ENCODE results near the gene GPR179.

DNA sequence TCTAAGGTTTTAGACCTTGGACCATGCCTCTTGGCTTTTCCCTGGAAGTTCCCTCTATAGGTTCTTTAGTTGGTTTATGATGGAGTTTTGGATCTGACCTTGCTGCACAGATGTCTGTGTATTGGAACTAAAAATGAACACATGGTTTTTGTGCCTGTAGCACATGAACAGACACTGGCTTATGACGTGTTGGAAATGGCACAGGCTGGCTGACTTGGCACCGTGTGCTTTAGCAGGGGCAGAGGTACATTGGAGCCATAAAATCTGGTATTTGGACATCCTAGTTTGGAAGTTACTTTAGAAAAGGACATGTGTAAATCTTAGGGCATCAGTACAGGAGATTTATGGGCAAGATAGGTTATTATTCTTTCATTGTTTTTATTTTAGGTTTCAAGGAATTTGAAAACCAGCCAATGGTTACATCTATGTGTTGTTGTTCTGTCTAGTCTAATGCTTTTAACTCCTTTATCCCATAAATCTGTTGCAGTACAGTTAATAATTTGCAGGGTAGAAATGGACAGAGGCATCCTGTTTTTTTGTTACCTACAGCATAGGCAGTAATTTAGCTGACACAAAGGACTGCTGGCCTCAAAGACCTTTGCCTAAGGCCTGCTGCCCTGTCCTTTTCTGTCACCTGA, 13.8 kb upstream of the GPR179 start:
- TF ChIP-seq, protein P1, sequence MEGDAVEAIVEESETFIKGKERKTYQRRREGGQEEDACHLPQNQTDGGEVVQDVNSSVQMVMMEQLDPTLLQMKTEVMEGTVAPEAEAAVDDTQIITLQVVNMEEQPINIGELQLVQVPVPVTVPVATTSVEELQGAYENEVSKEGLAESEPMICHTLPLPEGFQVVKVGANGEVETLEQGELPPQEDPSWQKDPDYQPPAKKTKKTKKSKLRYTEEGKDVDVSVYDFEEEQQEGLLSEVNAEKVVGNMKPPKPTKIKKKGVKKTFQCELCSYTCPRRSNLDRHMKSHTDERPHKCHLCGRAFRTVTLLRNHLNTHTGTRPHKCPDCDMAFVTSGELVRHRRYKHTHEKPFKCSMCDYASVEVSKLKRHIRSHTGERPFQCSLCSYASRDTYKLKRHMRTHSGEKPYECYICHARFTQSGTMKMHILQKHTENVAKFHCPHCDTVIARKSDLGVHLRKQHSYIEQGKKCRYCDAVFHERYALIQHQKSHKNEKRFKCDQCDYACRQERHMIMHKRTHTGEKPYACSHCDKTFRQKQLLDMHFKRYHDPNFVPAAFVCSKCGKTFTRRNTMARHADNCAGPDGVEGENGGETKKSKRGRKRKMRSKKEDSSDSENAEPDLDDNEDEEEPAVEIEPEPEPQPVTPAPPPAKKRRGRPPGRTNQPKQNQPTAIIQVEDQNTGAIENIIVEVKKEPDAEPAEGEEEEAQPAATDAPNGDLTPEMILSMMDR (IDR thresholded peaks at IDR 0.05 in 8 of 11, conservative IDR thresholded peaks at IDR 0.05 in 3 of 11) = no peak
- TF ChIP-seq POLR2A (IDR thresholded peaks at IDR 0.05) (no peak), POLR2AphosphoS5 (IDR thresholded peaks at IDR 0.05) (no peak)
